HG03196 (cell line): ENCODE results near the gene BPIFA3.

Experiments
- ATAC-seq: cut with Tn5 transposase; IDR thresholded peaks from one replicate; pipeline ENCODE4 v1.9.1; 2021; ENCODE audit not compliant: unreplicated experiment

The BPIFA3 gene

DNA sequence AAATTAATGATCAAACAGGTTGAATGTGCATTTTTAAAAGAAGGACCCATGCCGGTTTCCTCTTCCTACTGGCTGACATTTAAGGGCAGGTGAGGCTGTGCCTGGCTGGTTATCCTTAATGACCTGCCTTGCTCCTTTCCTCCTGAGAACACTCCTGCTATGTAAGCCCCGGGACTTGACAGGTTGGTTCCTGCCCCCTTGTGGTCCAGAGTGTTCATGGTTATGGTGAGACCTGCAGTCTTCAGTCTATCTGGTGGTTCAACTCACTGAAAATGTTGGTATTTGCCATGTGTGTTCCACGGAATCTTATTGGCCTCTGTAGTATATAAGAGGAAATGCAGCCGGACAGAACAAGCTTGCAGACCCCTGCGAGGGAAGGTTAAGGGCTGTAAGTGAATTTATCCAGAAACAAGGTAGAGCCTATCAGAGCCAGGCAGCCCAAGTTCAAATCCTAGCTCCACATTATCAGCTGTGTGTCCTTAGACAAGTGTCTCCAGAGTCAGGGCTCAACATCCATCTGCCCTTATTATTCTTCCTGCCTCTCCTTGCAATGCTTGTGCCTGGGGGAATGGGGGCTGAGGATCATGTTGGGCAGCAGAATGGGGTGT, 5.2 kb upstream of the BPIFA3 start:
- ATAC-seq = no peak

GRCh38 chr20:33224399-33224798, 7.2 kb downstream of the BPIFA3 start:
- ATAC-seq = no peak

DNA sequence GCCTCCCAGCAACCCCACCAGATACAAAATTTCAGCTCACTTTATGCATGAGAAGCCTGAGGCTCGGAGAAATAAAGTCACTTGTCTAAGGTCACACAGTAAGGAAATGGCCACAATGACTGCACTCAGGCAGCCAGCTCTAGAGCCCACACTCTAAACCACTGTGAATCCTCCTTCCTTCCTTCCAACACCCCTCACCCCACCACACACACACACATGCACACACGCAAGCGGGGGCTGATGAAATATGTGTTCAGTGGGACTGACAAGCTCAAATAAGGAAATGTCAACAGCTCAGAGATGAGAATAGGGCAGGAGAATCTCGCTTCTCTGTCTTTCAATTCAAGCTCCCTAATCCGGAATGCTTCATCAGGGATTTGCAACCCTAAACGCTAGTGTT, 12.7 kb downstream of the BPIFA3 start:
- no peak for ATAC-seq

GRCh38 chr20:33231237-33231636, 14.1 kb downstream of the BPIFA3 start:
- ATAC-seq = no peak

DNA sequence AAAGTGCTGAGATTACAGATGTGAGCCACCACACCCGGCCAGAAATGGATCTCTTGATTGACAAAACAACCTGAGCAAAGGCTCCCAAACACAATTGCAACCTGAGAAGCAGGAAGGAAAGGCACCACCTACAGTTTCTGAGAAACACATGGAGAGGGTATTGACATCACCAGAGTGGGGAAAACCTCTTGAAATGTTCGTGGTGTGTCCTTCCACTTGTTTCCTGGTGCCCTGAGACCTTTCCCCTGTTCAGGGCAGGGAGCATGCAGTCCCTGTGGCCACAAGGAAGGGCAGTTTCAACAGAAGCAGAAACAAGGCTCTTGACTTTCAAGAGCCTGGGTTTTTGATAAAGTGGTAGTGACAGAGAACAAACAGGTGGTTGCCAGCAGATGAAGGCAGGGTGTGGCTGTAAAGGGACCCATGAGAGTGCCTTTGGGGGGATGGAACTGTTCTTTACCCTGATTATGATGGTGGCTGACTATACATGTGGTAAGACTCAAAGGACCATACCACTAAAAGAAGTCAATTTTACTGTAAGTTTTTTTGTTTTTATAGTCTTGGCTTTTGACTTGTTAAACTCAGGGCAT, 15.4 kb downstream of the BPIFA3 start:
- ATAC-seq = no peak

GRCh38 chr20:33233129-33233774, 16.1 kb downstream of the BPIFA3 start:
- ATAC-seq = no peak

DNA sequence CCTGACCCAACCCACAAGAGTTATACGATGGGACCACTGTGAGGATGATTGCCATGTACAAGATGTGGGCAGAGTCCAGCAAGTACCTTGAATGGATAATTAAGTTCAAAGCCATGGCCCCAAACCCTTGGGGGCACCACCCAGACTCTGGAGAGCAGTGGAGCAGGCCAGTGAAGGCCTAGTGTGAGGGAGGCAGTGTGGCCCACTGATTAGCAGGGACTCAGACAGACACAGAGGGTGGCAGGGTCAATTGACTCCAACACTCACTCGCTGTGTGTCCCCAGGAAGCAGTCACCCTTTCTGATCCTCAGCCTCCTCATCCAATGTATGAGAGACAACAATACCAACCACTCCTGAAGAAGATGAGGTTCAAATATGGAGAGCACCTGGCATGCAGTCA, 16.9 kb downstream of the BPIFA3 start:
- no peak for ATAC-seq

- no peak for ATAC-seq
Measured at GRCh38 chr20:33235696-33236095, 18.5 kb downstream of the BPIFA3 start, which contains the start of gene BPIFA1. TSS of gene BPIFA1 (plus strand) at chr20:33235996. CDS start at chr20:33237712, 1,716 bp downstream.

- ATAC-seq = no peak
Measured at GRCh38 chr20:33236351-33236750, 19.2 kb downstream of the BPIFA3 start.

DNA sequence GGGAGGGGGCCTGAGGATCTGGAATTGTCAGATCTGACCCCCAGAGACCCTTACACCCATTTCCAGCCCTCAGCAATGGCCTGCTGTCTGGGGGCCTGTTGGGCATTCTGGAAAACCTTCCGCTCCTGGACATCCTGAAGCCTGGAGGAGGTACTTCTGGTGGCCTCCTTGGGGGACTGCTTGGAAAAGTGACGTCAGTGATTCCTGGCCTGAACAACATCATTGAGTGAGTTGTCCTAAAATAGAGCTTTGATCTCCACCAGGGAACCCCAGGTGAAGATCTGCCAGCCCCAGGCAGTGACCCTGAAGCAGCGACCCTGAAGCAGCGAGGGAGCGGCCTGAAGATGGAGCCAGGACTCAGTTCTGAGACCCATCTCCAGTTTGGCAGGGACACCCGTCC, 20.8 kb downstream of the BPIFA3 start:
- ATAC-seq = no peak

- ATAC-seq = no peak
Measured at GRCh38 chr20:33239418-33239817, 22.3 kb downstream of the BPIFA3 start.

DNA sequence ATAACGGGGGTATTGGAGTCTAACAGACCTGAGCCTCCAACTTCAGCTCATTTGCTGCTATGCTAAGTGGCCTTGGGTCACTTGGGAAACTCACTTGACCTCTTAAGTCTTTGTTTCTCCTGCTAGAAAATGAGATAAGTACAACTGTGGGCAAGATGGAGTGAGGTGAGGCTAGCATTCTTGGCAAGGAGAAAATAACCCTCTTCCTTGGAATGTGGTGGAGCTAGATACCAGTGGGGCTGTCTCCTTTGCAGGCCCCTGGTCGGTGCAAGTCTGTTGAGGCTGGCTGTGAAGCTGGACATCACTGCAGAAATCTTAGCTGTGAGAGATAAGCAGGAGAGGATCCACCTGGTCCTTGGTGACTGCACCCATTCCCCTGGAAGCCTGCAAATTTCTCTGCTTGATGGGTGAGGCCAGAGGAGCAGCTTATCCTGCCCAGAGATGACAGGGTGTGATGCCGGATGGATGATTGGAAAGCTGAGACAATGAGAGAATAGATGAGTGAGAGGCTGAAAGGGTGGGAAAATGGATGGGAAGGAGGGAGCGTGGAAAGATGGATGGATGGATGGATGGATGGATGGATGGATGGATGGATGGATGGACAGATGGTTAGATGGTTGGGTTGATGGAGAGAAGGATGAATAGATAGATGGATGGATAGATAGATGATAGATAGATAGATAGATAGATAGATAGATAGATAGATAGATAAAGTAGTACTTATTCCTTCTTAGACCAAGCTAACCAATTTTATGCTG, 23.0 kb downstream of the BPIFA3 start:
- no peak for ATAC-seq

DNA sequence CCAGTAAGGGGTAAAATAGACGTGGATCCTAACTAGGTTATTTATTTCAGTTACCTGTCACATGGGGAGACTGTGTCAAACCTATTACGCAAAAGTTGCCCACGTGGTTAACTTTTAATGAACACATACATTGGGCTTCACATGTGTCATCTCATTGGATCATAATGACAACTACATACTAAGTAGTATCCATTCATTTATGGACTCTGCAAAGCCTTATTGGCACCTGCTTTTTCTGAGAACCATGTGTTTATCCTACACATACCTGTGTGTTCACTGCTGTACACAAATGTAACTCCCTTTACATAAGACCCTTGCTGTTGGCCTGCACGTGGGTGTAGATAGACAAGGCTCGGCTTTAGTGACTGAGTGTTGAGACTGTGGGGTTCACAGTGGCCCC, 23.8 kb downstream of the BPIFA3 start:
- ATAC-seq = no peak

GRCh38 chr20:33242319-33243100, 25.4 kb downstream of the BPIFA3 start:
- ATAC-seq = no peak

DNA sequence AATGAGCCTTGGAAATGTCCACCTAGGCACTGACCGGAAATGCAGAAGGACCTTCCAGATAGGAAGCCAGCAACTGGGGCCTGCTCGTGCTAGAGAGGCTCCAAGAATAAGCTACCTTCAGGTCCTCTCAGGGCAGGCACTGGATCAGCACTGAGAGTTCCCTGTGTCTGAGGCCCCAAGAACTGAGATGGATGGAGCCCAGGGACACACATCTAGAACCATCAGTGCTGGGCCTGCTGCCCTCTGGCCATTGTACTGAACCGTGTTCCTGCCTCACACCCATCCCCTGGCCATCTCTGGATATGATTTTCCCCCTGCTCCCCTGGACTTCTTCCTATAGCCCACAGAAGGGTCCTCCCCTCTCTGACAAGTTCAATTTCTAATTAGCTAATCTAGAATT, 28.9 kb downstream of the BPIFA3 start:
- ATAC-seq = no peak

DNA sequence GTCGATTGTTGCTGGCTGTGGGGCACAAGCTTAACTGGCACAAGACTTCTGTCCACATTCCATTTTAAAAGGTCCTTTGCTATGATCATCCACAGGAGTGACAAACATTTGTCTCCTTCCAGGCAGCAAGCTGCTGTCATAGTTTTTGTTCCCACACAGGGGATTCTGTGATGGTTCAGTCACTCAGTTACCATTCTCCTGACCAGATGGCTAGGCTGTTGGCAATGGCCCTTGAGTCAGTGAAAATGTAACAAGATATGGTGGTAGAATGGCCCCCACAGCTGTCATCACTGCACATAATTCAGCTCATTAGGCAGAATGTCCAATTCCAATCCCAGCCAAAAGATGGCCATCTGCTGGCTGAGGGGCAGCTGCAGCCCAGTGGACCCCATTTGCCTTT, 32.3 kb downstream of the BPIFA3 start:
- no peak for ATAC-seq

GRCh38 chr20:33250666-33251065, 33.5 kb downstream of the BPIFA3 start:
- ATAC-seq = no peak

GRCh38 chr20:33251496-33251895, 34.3 kb downstream of the BPIFA3 start:
- ATAC-seq = no peak

GRCh38 chr20:33252460-33252859, 35.3 kb downstream of the BPIFA3 start:
- no peak for ATAC-seq

DNA sequence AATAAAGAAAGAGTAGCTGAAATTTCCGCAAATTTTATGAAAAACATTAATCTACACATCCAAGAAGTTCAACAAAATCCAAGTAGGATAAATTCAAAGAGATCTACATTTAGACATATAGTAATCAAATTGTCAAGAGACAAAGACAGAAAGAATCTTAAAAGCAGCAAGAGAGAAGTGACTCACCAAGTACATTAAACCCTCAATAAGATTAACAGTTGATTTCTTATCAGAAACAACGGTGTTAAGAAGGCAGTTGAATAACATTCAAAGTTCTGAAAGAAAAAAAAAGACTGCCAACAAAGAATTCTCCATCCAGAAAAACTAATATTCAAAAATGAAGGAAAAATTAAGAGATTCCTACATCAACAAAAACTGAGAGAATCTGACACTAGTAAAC, 37.9 kb downstream of the BPIFA3 start:
- no peak for ATAC-seq

DNA sequence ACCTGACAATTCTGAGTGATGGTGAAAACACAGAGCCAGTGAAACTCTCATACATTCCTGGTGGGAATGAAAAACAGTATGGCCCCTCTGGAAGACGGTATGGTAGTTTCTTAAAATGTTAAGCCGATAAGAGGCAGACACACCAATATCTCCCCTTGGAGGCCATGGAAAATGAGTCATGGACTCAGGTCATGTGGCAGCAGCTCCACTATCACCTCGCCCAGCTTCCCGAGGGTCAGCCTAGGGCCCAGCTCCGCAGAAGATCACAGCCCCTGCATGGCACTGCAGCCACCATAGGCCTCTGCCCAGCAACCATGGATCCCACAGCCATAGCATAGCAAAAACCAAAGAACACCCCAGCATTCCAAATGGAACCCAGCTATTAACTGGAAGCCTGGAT, 40.1 kb downstream of the BPIFA3 start:
- ATAC-seq = no peak
